ENCODE data around the gene GRAP2. TPM values are rescaled to one million over a fixed set of nuclear protein-coding genes. Genes with fewer than 3 reads are reported as not detected.

GRAP2 gene
- polyA plus RNA-seq, 1 of the 3 experiments (the other 2 are of a cell fraction) = 0.13 TPM

DNA sequence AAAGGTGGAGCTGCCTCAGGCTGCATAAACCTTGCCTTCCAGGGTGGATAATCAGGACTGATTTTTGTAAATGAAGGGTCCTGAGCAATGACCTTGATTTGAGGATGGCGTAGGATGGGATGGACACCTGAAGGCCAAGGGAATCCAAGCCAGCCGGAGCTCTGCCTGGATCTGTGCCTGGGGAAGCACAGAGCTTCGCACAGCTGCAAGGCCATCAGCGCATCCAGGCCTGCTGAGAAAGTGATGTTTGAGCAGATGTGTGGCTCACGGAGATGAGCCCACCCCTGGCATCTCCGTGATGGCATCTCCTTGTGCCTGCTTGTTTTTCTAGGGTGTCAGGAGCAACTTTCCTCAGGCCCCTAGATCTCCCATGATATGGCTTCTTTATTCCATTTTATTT, 117.2 kb downstream of the GRAP2 start:
- WGBS (ENCODE audit: low lambda C conversion rate) = 81% methylated on average over 5 of the region's 6 CpGs
- Histone ChIP-seq H4K20me1 (ENCODE audit: insufficient read depth) (no peaks in the 10 kb centered on the region), H3K9ac (no peak overlapping the region), H3K27ac (ENCODE audit: low read depth in 2 of 2, low read length in 1 of 2) (no peak overlapping the region), H3K27me3 (ENCODE audit: insufficient read depth) (no peaks in the 10 kb centered on the region), H3K79me2 (ENCODE audit: insufficient read depth) (no peaks in the 10 kb centered on the region), H3K4me3 (ENCODE audit: low read depth in 2 of 2, low read length in 1 of 2) (no peak overlapping the region), H3F3A (replicated peaks; ENCODE audit: insufficient read depth) (no peaks in the 10 kb centered on the region), H2AFZ (ENCODE audit: low read depth) (no peak overlapping the region), H3K9me3 (no peaks in the 10 kb centered on the region), H3K36me3 (replicated peaks in 1 of 2; ENCODE audit: control insufficient read depth in 1 of 2, insufficient read depth in 2 of 2, low read length in 1 of 2) (no peaks in the 10 kb centered on the region), H3K4me1 (ENCODE audit: control insufficient read depth in 1 of 2, insufficient read depth in 2 of 2, low read depth in 1 of 2, low read length in 1 of 2) (no peaks in the 10 kb centered on the region; a peak in 1 of 4 replicates), H3K4me2 (no peak overlapping the region), H3K9me2 (no peaks in the 10 kb centered on the region)
- TF ChIP-seq RXRA (IDR thresholded peaks at IDR 0.05; ENCODE audit: borderline replicate concordance, low read depth) (no peak), SIN3A (IDR thresholded peaks at IDR 0.05; ENCODE audit: borderline replicate concordance, low read depth, low read length) (no peak), REST (IDR thresholded peaks at IDR 0.05; ENCODE audit: low read depth, low read length) (no peak), USF1 (IDR thresholded peaks at IDR 0.05; ENCODE audit: borderline replicate concordance, low read depth) (no peak)
- DNase-seq = no peak
- POLR2A ChIA-PET = no interaction called here
- CTCF ChIA-PET = no interaction called here

GRCh38 chr22:40019100-40019499, 118.2 kb downstream of the GRAP2 start:
- Histone ChIP-seq H2AFZ (ENCODE audit: low read depth) (no peak overlapping the region), H3K4me1 (ENCODE audit: control insufficient read depth in 1 of 2, insufficient read depth in 2 of 2, low read depth in 1 of 2, low read length in 1 of 2) (no peaks in the 10 kb centered on the region; a peak in 1 of 4 replicates), H3K27me3 (ENCODE audit: insufficient read depth) (no peaks in the 10 kb centered on the region), H3F3A (replicated peaks; ENCODE audit: insufficient read depth) (no peaks in the 10 kb centered on the region), H3K9me2 (no peaks in the 10 kb centered on the region), H3K9me3 (no peaks in the 10 kb centered on the region), H3K4me2 (no peak overlapping the region), H3K79me2 (ENCODE audit: insufficient read depth) (no peaks in the 10 kb centered on the region), H3K9ac (no peak overlapping the region), H4K20me1 (ENCODE audit: insufficient read depth) (no peaks in the 10 kb centered on the region), H3K4me3 (ENCODE audit: low read depth in 2 of 2, low read length in 1 of 2) (no peak overlapping the region), H3K27ac (ENCODE audit: low read depth in 2 of 2, low read length in 1 of 2) (no peak overlapping the region), H3K36me3 (replicated peaks in 1 of 2; ENCODE audit: control insufficient read depth in 1 of 2, insufficient read depth in 2 of 2, low read length in 1 of 2) (no peaks in the 10 kb centered on the region)
- ChIA-PET CTCF (no interaction called here), POLR2A (no interaction called here)
- DNase-seq = no peak
- WGBS (ENCODE audit: low lambda C conversion rate) = 47% methylated on average over 2 of the region's 9 CpGs
- TF ChIP-seq IRF3 (IDR thresholded peaks at IDR 0.05; ENCODE audit: low read depth, low read length) (no peak), RCOR1 (IDR thresholded peaks at IDR 0.05; ENCODE audit: low read length) (no peak)
- TF ChIP-seq, protein P1, sequence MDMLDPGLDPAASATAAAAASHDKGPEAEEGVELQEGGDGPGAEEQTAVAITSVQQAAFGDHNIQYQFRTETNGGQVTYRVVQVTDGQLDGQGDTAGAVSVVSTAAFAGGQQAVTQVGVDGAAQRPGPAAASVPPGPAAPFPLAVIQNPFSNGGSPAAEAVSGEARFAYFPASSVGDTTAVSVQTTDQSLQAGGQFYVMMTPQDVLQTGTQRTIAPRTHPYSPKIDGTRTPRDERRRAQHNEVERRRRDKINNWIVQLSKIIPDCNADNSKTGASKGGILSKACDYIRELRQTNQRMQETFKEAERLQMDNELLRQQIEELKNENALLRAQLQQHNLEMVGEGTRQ (IDR thresholded peaks at IDR 0.05; ENCODE audit: borderline replicate concordance, low read depth, low read length) = no peak
